ENCODE results near the gene CLCN4.

CLCN4 gene

DNA sequence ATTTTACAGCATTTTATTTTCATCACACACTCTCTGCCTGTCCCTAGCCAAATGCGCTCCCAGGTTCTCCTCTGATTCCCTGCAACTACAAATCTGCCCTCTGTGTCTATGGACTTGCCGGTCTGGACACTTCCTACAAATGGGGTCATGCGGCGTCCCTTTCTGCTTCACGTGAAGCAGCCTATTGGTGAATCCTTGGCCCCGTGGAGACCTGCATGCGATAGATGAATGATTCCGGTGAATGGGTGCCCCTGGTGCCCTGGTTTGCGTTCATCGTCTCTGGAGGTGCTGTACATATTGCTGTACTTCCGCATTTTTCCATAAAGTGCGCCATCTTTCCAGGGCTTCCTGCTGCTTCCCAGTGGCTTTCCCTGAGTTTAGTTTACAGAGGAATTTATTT lies 27.5 kb upstream of the CLCN4 start:
- TF ChIP-seq CTCF (IDR thresholded peaks at IDR 0.05) (no peak), ZFX (IDR thresholded peaks at IDR 0.05; ENCODE audit: borderline replicate concordance) (no peak)
- no peak overlapping the region for H3K27ac ChIP-seq

DNA sequence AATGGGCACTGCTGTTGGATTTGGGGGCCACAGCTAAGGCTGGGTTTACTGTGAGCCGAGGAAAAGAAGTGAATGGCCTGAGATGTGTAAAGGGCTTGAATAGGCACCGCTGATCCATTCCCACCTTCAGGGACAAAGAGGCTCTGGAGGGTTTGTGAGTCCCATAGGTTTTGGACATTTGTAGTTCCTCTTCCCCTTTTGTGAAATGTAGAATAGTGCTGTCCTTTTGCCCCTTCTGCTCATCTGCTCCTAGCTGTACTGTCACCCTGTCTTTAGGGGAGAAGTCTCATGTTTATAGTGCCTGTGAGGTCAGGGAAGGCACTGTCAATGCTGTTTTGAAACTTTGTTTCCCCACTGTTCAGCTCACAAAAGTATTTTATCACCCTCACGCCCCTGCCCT lies 26.4 kb upstream of the CLCN4 start:
- TF ChIP-seq CTCF (IDR thresholded peaks at IDR 0.05) (no peak), ZFX (IDR thresholded peaks at IDR 0.05; ENCODE audit: borderline replicate concordance) (no peak)
- H3K27ac ChIP-seq, result no peak overlapping the region

DNA sequence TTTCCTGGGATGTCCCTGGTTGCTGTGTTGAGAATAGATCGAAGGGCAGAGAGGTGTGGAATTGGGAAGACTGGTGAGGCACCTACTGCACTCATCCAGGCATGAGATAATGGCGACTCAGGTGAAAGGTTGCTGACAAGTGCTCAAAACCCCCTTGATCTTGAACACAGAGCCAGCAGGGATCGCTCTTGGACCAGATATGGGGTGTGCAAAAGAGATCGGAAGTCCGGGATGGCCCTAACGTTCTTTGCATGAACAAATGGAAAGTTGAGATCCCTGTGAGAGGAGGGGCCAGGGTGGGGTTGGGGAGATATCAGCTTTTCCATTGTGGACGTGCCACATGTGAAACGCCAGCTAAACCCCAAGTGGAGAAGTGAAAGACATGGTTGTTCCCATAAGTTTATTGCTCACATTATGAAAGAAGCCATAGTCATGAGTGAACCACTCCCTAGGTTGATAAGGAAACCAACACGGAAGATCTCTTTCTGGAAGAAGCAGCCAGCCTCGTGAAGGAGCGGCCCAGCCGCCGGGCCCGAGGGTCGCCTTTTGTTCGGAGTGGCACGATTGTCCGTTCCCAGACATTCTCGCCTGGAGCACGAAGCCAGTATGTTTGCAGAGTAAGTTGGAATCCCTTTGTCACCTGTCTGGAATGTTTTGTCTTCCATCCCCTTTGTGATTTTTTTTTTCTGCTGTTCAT lies 22.6 kb upstream of the CLCN4 start:
- no peak overlapping the region for H3K27ac ChIP-seq
- TF ChIP-seq CTCF (IDR thresholded peaks at IDR 0.05) (no peak), ZFX (IDR thresholded peaks at IDR 0.05; ENCODE audit: borderline replicate concordance) (no peak)

- TF ChIP-seq CTCF (IDR thresholded peaks at IDR 0.05) (no peak), ZFX (IDR thresholded peaks at IDR 0.05; ENCODE audit: borderline replicate concordance) (no peak)
- no peak overlapping the region for H3K27ac ChIP-seq
These were observed 21.9 kb upstream of the CLCN4 start for GRCh38 chrX:10134921-10135320.

DNA sequence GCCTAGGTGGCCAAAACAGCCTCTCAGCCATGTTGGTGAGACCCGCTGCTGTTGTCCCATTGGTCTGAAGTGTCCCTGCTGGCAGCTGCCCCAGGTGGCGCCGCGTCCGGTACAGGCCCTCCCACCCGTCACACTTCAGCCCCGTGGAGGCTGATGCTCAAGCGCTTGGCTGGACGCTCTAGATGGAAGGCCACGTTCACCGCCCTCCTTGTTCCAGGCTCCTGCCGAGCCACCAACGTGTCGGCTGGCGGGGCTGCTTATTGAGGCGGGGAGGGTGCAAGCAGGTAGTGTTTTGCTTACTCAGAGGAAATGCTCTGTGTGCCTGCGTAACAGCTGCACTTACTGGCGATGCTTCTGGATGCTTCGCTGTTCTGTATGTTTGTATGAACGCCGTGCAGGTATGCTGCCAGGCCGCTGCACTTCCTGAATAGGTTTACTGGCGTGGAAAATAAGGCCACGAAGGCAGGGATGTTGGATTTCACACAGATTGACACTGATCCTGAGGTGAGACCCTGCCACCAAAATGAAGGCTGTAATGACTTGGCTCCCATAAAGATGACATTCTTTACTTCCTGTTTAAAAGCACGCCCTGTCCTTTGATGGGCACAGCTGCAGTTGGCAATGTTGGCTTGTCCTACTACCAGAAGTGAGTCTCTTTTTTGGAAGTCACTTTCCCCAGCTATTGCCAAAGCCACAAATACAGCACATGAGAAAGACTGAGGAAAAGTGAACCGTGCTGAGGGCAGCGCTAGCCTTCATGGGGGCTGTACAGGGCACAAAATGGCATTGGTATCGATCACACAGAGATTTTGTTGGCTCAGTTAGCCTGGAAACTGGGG lies 21.0 kb upstream of the CLCN4 start:
- H3K27ac ChIP-seq, result no peak overlapping the region
- TF ChIP-seq ZFX (IDR thresholded peaks at IDR 0.05; ENCODE audit: borderline replicate concordance), result no peak
- no peak for TF ChIP-seq CTCF (IDR thresholded peaks at IDR 0.05)

GRCh38 chrX:10138726-10139125 lies 18.0 kb upstream of the CLCN4 start:
- no peak overlapping the region for H3K27ac ChIP-seq
- no peak for TF ChIP-seq CTCF (IDR thresholded peaks at IDR 0.05)
- no peak for TF ChIP-seq ZFX (IDR thresholded peaks at IDR 0.05; ENCODE audit: borderline replicate concordance)

GRCh38 chrX:10140264-10140663 lies 16.5 kb upstream of the CLCN4 start:
- H3K27ac ChIP-seq, result no peak overlapping the region

More at GRCh38 chrX:10140264-10140663, 16.5 kb upstream of the CLCN4 start:
- TF ChIP-seq ZFX (IDR thresholded peaks at IDR 0.05; ENCODE audit: borderline replicate concordance), result no peak
- TF ChIP-seq CTCF (IDR thresholded peaks at IDR 0.05), result no peak

All from 22Rv1 (cell line).